IPS-18c (cell line): ENCODE results near the gene HLA-G.
"Not testable (repeated sequence)": the region's sequence is repeated elsewhere in the genome, so short reads cannot be mapped to it uniquely, and the experiment has no call there.

Experiments used
- H3K4me3 ChIP-seq: 2 replicates; pipeline ENCODE4 v1.7.0; 2013; ENCODE audit warnings: low read depth, mild to moderate bottlenecking, low read length, moderate library complexity; ENCODE audit not compliant: insufficient read depth
- H3K9me3 ChIP-seq: one replicate; pipeline ENCODE4 v1.6.1; 2013; ENCODE audit warnings: mild to moderate bottlenecking, low read length, moderate library complexity; ENCODE audit not compliant: control insufficient read depth, insufficient read depth

HLA-G gene

DNA sequence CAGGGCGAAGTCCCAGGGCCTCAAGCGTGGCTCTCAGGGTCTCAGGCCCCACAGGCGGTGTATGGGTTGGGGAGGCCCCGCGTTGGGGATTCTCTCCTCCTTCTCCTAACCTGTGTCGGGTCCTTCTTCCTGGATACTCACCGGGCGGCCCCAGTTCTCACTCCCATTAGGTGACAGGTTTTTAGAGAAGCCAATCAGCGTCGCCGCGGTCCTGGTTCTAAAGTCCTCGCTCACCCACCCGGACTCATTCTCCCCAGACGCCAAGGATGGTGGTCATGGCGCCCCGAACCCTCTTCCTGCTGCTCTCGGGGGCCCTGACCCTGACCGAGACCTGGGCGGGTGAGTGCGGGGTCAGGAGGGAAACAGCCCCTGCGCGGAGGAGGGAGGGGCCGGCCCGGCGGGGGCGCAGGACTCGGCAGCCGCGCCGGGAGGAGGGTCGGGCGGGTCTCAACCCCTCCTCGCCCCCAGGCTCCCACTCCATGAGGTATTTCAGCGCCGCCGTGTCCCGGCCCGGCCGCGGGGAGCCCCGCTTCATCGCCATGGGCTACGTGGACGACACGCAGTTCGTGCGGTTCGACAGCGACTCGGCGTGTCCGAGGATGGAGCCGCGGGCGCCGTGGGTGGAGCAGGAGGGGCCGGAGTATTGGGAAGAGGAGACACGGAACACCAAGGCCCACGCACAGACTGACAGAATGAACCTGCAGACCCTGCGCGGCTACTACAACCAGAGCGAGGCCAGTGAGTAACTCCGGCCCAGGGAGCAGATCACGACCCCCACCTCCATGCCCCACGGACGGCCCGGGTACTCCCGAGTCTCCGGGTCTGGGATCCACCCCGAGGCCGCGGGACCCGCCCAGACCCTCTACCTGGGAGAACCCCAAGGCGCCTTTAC lies at the start of gene HLA-G:
Gene HLA-G, plus strand, starts transcription at position 247 of the 892 bp plus-strand sequence. Its CDS starts 20 bp downstream, at position 267.
- Histone ChIP-seq H3K9me3 (no peaks in the 10 kb centered on the region), H3K4me3 (peak within 1 kb of the TSS; percentile 63)

DNA sequence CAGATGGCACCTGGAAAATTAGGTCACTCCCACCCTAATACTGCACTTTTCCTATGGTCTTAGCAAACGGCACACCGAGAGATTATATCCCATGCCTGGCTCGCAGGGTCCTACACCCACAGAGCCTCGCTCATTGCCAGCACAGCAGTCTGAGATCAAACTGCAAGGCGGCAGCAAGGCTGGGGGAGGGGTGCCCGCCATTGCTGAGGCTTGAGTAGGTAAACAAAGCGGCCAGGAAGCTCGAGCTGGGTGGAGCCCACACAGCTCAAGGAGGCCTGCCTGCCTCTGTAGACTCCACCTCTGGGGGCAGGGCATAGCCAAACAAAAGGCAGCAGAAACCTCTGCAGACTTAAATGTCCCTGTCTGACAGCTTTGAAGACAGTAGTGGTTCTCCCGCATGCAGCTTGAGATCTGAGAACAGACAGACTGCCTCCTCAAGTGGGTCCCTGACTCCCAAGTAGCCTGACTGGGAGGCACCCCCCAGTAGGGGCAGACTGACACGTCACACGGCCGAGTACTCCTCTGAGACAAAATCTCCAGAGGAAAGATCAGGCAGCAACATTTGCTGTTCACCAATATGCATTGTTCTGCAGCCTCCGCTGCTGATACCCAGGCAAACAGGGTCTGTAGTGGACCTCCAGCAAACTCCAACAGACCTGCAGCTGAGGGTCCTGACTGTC lies 47.5 kb upstream of the HLA-G start:
- H3K4me3 ChIP-seq, H3K9me3 ChIP-seq: not testable (repeated sequence)

DNA sequence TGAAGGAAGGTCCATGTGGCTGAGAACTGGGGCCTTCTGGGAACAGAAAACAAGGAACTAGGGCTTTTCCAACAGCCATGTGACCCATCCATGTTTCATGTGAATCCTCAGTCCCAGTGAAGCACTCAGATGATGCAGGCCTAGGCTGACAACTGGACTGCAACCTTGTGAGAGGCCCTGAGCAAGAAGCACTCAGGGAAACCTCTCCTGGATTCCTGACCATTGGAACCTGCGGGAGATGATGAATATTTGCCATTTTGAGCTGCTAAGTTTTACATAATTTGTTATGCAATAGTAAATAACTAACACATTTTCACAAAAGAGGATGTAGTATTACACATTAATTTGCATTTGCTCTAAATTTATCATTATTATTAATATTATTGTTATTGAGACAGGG lies 38.4 kb upstream of the HLA-G start:
- Histone ChIP-seq H3K4me3 (no peak overlapping the region), H3K9me3 (peaks cover 2% of the 10 kb centered on the region)

DNA sequence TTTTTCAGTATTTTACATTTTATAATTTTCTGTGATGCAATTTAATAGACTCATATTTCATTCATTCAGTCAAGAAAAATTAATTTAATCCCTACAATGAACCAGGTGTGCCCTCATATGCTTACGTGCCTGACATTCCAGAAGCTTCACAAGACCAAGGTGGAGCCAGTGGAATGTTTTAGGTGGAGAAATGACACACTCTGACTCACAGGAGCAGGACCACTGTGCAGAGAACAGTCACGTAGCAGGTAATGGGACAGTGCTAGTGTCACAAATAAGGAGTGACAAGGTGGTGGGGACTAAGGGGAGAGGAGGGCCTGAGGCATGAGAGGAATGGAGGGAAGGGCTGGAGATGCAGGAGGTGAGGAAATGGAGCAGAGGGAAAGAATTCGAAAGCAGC lies 37.0 kb upstream of the HLA-G start:
- peaks cover 2% of the 10 kb centered on the region for H3K9me3 ChIP-seq
- H3K4me3 ChIP-seq: no peak overlapping the region

DNA sequence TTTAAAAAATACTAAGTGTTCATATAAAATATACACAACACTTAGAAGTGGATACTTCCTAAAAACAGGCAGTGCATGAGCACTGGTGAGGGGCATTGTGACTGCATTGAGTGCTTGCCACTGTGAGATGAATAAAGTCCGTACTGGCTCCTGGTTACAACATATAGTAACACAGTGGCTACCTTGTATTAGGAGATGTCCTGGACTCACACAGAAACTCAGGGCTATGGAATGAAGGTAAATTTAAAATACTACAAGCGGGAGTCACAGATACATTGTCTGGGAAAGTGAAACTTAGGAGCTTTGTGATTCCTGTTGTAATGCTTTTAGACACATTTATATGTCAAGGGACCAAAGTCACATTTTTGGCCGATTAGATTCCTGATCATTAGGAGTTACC lies 36.5 kb upstream of the HLA-G start:
- no peak overlapping the region for H3K4me3 ChIP-seq
- H3K9me3 ChIP-seq: peaks cover 2% of the 10 kb centered on the region

DNA sequence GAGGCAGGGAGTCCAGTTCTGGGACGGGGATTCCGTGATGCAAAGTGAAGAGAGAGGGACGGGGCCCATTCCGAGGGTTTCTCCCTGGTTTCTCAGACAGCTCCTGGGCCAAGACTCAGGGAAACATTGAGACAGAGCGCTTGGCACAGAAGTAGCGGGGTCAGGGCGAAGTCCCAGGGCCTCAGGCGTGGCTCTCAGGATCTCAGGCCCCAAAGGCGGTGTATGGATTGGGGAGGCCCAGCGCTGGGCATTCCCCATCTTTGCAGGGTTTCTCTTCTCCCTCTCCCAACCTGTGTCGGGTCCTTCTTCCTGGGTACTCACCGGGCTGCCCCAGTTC lies 35.9 kb upstream of the HLA-G start:
- peak overlapping the region; percentile 62 for H3K4me3 ChIP-seq
- H3K9me3 ChIP-seq: peaks cover 2% of the 10 kb centered on the region

DNA sequence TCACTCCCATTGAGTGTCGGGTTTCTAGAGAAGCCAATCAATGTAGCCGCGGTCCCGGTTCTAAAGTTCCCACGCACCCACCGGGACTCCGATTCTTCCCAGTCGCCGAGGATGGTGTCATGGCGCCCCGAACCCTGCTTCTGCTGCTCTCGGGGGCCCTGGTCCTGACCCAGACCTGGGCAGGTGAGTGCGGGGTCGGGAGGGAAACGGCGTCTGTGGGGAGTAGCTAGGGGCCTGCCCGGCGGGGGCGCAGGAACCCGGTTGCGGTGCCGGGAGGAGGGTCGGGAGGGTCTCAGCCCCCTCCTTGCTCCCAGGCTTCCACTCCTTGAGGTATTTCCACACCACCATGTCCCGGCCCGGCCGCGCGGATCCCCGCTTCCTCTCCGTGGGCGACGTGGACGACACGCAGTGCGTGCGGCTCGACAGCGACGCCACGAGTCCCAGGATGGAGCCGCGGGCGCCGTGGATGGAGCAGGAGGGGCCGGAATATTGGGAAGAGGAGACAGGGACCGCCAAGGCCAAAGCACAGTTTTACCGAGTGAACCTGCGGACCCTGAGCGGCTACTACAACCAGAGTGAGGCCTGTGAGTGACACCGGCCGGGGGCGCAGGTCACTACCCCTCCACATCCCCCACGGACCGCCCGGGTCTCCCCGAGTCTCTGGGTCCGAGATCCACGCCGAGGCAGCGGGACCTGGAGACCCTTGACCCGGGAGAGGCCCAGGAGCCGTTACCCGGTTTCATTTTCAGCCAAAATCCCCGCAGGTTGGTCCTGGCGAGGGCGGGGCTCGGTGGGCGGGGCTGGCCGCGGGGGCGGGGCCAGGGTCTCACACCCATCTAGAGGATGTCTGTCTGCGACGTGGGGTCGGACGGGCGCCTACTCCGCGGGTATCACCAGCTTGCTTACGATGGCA lies 35.2 kb upstream of the HLA-G start:
- Histone ChIP-seq H3K9me3 (peaks cover 2% of the 10 kb centered on the region), H3K4me3 (peak overlapping the region; percentile 62)

DNA sequence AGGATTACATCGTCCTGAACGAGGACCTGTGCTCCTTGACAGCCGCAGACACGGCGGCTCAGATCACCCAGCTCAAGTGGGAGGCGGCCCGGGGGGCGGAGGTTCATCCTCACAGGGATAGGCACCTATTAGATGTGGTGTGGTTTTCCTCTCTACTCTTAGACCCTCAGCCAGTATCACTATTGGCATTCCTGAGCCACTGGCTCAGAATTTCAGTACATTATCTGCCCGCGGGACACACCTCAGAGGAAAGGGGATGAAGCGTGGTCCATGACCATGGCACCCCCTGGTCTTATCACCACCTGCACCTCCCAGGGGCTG lies 34.6 kb upstream of the HLA-G start:
- H3K9me3 ChIP-seq: peaks cover 2% of the 10 kb centered on the region
- no peak overlapping the region for H3K4me3 ChIP-seq

DNA sequence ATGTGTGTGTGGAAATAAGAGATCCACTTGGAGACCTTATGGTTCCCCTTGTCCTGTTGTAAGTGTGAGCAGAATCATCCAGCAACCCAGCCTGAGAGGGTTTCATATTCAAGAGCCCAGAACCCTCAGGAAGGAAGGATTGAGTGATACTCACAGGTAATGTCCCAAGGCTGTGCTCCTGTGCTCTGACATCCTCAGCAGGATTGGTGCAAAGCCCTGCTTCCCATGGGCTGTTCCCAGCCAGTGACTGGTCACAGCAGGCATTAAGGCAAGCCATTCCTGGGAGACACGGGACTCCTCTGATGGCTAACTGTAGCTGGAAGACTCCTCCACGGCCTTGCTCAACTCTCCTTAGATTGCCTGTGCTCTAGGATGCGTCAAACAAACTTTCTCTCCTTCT lies 33.8 kb upstream of the HLA-G start:
- H3K9me3 ChIP-seq: peaks cover 2% of the 10 kb centered on the region
- no peak overlapping the region for H3K4me3 ChIP-seq

DNA sequence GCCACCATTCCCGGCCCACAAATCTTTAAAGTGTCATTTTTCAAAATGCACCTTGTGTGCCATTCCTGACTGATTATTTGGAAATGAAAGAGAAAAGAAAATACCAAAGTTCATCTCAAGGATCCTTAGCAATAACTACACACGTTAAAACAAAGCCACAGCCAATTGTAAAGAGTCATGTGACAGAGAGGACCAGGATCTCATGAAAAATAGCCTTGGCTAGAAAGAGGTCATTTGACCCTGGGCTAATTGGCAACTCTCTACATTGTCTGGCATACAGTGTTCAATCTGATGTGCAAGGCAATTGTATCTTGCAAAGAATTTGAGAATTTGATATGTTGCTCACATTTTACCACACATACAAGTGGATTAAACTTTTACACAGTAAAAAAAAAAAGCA lies 31.6 kb upstream of the HLA-G start:
- Histone ChIP-seq H3K4me3 (no peak overlapping the region), H3K9me3 (peaks cover 2% of the 10 kb centered on the region)

DNA sequence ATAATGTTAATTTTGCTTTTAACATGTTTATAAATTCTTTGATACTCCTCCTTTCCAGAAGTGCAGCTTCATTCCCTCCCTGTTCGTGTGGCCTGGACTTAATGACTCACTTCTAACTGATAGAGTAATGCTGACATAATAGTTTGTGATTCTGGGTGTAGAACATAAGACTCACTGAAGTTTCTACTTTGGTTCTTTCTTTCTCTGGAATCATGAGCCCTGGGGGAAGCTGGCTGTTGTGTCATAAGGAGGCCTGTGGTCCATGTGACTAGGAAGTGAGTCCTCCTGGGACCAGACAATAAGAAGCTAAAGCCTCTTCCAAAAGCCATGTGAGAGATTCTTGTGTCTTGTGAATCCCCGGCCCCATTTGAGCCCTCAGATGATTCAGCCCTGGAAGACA lies 30.5 kb upstream of the HLA-G start:
- Histone ChIP-seq H3K9me3 (peaks cover 2% of the 10 kb centered on the region), H3K4me3 (no peak overlapping the region)

DNA sequence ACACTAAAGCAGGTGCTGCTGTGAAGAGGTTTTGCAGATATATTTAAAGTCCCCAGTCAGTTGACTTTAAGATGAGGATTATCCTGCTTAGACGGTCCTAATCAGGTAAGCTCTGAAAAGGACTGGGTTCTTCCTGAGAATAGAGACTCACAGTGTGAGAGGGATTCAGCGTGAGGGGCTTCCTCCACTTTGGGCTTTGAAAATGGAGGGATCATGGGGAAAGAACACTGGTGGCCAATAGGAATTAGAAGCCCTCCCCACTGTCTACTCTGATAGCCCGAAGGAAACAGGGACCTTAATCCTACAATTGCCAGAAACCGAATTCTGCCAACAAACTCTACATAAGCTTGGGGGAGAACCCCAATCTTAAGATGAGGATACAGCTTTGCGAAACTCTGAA lies 29.7 kb upstream of the HLA-G start:
- H3K4me3 ChIP-seq: no peak overlapping the region

DNA sequence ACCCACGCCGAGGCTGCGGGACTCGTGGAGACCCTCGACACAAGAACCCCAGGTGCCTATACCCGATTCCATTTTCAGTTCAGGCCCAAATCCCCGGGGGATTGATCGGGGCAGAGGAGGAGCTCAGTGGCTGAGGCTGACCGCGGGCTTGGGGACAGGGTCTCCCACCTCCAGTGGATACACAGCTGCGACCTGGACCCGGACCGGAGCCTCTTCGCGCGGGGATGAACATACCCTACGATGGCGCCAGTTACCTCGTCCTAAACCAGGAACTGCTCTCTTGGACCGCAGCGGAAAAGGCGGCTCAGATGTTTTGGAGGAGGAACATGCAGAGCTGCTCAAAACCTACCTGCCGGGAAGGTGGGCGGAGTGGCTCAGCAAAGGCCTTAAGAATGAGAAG lies 27.4 kb upstream of the HLA-G start:
- H3K9me3 ChIP-seq: no peaks in the 10 kb centered on the region
- no peak overlapping the region for H3K4me3 ChIP-seq

More for the DNA sequence above, 29.7 kb upstream of the HLA-G start:
- no peaks in the 10 kb centered on the region for H3K9me3 ChIP-seq

DNA sequence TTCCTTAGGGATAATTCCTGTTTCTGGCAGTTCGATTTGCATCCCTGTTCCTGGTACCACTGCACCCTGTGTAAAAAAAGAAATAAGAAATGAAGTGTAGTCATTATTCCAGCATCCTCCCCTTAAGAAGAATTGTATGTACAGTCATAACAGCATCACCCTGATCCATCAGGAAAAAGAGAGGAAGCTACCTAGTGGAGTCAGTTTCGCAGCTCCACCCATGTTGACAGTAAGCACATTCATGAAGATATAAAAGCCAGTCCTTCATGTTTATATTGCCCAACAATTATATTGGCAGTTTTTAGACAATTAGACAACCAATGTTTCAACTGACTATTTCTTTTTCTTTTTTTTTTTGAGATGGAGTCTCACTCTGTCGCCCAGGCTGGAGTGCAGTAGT lies 21.2 kb upstream of the HLA-G start:
- Histone ChIP-seq H3K9me3 (no peaks in the 10 kb centered on the region), H3K4me3 (no peak overlapping the region)

DNA sequence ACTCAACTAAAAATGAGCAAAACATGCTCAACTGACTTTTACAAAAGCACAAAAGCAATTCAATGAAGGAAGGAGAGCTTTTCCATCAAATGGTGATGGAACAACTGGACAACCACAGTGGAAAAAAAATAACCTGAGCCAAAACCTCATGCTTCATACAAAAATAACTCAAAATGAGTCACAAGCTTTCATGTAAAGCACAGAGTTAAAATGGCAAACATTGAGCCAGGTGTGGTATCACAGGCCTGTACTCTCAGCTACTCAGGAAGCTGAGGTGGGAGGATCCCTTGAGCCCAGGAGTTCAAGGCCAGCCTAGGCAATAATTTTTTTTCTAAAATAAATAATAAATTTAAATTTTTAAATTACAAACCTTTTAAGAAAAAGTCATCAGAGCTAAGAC lies 18.4 kb upstream of the HLA-G start:
- no peaks in the 10 kb centered on the region for H3K9me3 ChIP-seq

DNA sequence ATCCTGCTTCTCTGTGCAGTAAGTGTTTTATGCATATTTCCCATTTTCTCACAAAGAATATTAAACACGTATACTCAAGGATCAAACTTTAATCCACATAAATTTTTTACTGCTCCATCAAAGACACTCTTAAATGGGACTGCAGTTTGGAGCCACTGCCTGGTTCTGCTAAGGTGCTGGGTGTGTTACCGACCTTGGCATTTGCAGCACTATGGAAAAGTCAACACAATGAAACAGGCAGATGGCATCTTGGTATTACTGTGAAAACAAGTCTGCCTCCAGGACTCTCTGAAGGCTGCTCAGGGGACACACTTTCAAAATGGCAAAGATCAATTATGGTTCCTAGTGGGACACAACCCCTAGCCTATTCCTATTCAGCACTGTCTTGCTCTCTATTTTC lies 17.3 kb upstream of the HLA-G start:
- Histone ChIP-seq H3K9me3 (no peaks in the 10 kb centered on the region), H3K4me3 (no peak overlapping the region)

More for the DNA sequence above, 18.4 kb upstream of the HLA-G start:
- H3K4me3 ChIP-seq: no peak overlapping the region

DNA sequence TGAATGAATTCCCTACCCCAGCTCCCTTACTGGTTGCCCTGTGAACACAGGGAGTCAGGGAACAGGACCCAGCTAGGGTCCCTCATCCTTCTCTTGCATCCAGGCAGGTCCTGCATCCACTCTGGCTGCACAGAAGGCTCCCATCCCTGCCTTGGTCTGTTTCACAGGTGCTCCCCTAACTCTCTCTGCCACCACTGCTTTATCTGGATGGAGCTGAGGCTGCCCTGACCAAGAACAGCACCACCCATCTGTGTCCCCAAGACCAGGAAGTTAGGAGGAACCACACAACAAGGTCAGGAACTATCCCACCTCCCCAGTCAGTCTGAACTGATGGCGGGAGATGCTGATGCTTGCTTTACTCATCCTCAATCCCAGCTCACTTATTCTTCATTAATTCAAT lies 16.2 kb upstream of the HLA-G start:
- Histone ChIP-seq H3K9me3 (no peaks in the 10 kb centered on the region), H3K4me3 (no peak overlapping the region)

DNA sequence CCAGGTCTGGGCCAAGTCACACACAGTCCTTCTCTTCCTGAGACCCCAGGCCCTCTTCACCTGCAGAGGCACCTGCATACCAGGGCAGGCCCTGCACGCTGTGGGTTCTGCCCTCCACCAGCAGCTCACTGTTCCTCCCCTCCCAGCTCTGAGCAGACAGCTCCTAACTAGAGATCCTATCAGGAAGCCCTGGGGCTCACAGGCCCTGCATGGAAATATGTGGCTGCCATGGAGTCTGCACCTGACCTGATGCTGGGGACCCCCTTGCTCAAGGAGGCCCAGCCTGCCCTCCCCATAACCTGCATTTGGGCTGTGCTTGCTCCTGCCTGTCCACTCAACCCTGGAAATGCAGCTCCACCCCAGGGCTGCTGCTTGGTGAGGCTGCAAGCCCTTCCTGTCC lies 14.6 kb upstream of the HLA-G start:
- Histone ChIP-seq H3K9me3 (no peaks in the 10 kb centered on the region), H3K4me3 (no peak overlapping the region)
